Mesothelial cell of epicardium (in vitro differentiated cells): ENCODE data around the gene ELN. TPM values are rescaled to one million over a fixed set of nuclear protein-coding genes. Genes with fewer than 3 reads are reported as not detected.

Experiments used
- DNase-seq, 2 experiments: peaks; one replicate each; pipeline ENCODE4 v3.0.0; 2021; ENCODE audit warnings: low spot score in 2 of 2; ENCODE audit not compliant: unreplicated experiment in 2 of 2
- H3K27ac Mint-ChIP-seq: 2 replicates; pipeline ENCODE4 v1.8.0; 2021; ENCODE audit warnings: mixed read lengths
- H3K27me3 Mint-ChIP-seq: 2 replicates; pipeline ENCODE4 v1.8.0; 2021; ENCODE audit warnings: low read depth, mixed read lengths
- H3K36me3 Mint-ChIP-seq: 2 replicates; pipeline ENCODE4 v1.8.0; 2021; ENCODE audit warnings: mixed read lengths
- H3K4me1 Mint-ChIP-seq: 2 replicates; pipeline ENCODE4 v1.8.0; 2021; ENCODE audit warnings: mixed read lengths
- H3K4me3 Mint-ChIP-seq: 2 replicates; pipeline ENCODE4 v1.8.0; 2021; ENCODE audit warnings: mild to moderate bottlenecking, moderate library complexity, mixed read lengths
- H3K9me3 Mint-ChIP-seq: 2 replicates; pipeline ENCODE4 v1.8.0; 2021; ENCODE audit warnings: mixed read lengths
- total RNA-seq: library from RNA; stranded (reverse); gene quantifications from 3 replicates; pipeline ENCODE4 v1.2.1, GENCODE V29; 2021
- TF ChIP-seq, protein P1 (sequence below): fragments of 200-600 bp; sonication (generic); IDR thresholded peaks from one replicate; pipeline ENCODE4 v1.5.0; 2021; ENCODE audit warnings: antibody characterized with exemption; ENCODE audit not compliant: unreplicated experiment

ELN gene
- total RNA-seq, 1 donor from 2014 or later, result 32.9 TPM

- TF ChIP-seq, protein P1, sequence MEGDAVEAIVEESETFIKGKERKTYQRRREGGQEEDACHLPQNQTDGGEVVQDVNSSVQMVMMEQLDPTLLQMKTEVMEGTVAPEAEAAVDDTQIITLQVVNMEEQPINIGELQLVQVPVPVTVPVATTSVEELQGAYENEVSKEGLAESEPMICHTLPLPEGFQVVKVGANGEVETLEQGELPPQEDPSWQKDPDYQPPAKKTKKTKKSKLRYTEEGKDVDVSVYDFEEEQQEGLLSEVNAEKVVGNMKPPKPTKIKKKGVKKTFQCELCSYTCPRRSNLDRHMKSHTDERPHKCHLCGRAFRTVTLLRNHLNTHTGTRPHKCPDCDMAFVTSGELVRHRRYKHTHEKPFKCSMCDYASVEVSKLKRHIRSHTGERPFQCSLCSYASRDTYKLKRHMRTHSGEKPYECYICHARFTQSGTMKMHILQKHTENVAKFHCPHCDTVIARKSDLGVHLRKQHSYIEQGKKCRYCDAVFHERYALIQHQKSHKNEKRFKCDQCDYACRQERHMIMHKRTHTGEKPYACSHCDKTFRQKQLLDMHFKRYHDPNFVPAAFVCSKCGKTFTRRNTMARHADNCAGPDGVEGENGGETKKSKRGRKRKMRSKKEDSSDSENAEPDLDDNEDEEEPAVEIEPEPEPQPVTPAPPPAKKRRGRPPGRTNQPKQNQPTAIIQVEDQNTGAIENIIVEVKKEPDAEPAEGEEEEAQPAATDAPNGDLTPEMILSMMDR, result no peak
- Mint-ChIP-seq H3K27ac (no peak overlapping the region), H3K27me3 (peaks cover 5% of the 10 kb centered on the region), H3K4me3 (peak overlapping the region; percentile 6), H3K4me1 (peaks cover 58% of the 10 kb centered on the region), H3K36me3 (no peaks in the 10 kb centered on the region), H3K9me3 (no peaks in the 10 kb centered on the region)
- DNase-seq, result no peak
Measured at GRCh38 chr7:74028321-74028838, 407 bp downstream of the ELN start.

DNA sequence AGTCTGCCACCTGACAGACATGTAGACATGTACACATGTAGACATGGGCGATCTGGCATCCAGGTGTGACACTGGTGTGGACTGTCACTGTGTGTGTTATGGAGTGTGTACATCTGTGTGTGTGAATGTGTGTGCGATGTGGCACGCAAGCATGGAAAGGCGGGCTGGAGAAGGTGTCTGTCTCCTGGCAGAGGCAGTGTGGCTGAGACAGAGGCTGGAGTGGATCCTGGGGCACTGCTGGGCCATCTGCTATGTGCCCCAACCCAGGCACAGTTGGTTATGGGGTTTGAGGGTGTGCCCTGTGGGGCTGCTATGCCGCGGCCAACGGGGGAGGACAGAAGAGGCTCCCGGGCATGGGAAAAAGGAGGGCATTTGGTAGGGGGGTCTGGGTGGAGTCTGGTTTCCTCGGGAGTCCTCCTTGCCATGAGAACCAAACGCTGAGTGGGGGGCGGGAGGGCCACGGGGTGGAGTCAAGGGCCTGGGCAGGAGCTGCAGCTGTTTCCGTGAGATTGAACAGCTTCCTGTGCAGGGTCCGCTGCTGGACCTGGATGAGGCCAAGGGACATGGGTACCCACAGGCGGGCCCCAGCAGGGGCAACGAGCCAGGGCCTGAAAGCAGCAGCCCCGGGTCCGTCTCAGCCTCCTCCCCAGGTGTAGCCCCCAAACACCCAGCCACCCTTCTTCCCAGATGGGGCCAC is 1.3 kb downstream of the ELN start:
- Mint-ChIP-seq H3K4me3 (peak overlapping the region; percentile 6), H3K27ac (no peak overlapping the region), H3K9me3 (no peaks in the 10 kb centered on the region), H3K27me3 (peaks cover 5% of the 10 kb centered on the region), H3K4me1 (peaks cover 55% of the 10 kb centered on the region), H3K36me3 (no peaks in the 10 kb centered on the region)
- TF ChIP-seq, protein P1, result no peak
- DNase-seq, result no peak

GRCh38 chr7:74029991-74030415 is 2.0 kb downstream of the ELN start:
- no peak overlapping the region for H3K27ac Mint-ChIP-seq
- no peaks in the 10 kb centered on the region for H3K36me3 Mint-ChIP-seq
- H3K4me3 Mint-ChIP-seq, result peak overlapping the region; percentile 47
- no peak for DNase-seq
- peaks cover 53% of the 10 kb centered on the region for H3K4me1 Mint-ChIP-seq
- H3K9me3 Mint-ChIP-seq, result no peaks in the 10 kb centered on the region
- TF ChIP-seq, protein P1, result no peak
- peaks cover 5% of the 10 kb centered on the region for H3K27me3 Mint-ChIP-seq

DNA sequence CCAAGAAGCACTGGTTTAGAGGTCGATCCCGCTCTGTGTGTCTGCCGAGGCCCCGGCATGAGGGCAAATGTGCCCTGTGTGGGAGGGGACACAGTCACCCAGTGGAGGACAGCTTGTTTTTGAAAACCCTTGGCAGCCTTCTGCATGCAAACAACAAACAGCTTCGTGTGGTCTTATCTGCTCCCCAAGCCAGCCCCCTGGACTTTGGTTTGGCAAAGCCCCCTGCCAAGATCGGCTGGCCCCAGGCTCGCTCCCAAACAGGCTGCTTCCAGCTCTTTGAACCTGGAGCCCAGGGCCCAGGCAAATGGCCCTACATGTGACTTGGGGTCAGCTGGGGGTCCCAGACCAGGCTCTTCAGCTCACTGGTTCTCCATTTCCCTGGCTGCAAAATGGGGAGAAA is 2.9 kb downstream of the ELN start:
- TF ChIP-seq, protein P1, result no peak
- Mint-ChIP-seq H3K4me3 (no peak overlapping the region), H3K36me3 (no peaks in the 10 kb centered on the region), H3K9me3 (no peaks in the 10 kb centered on the region), H3K27me3 (peaks cover 3% of the 10 kb centered on the region), H3K27ac (no peak overlapping the region), H3K4me1 (peaks cover 45% of the 10 kb centered on the region)
- no peak for DNase-seq

GRCh38 chr7:74031403-74032190 is 3.6 kb downstream of the ELN start:
- TF ChIP-seq, protein P1, result no peak
- Mint-ChIP-seq H3K27ac (peak overlapping the region; percentile 26), H3K9me3 (no peaks in the 10 kb centered on the region), H3K27me3 (no peaks in the 10 kb centered on the region), H3K36me3 (no peaks in the 10 kb centered on the region), H3K4me1 (peaks cover 38% of the 10 kb centered on the region), H3K4me3 (no peak overlapping the region)
- no peak for DNase-seq
